ENCODE measurements around the gene ISY1.
"Not testable (repeated sequence)": the region's sequence is repeated elsewhere in the genome, so short reads cannot be mapped to it uniquely, and the experiment has no call there.

The ISY1 gene

DNA sequence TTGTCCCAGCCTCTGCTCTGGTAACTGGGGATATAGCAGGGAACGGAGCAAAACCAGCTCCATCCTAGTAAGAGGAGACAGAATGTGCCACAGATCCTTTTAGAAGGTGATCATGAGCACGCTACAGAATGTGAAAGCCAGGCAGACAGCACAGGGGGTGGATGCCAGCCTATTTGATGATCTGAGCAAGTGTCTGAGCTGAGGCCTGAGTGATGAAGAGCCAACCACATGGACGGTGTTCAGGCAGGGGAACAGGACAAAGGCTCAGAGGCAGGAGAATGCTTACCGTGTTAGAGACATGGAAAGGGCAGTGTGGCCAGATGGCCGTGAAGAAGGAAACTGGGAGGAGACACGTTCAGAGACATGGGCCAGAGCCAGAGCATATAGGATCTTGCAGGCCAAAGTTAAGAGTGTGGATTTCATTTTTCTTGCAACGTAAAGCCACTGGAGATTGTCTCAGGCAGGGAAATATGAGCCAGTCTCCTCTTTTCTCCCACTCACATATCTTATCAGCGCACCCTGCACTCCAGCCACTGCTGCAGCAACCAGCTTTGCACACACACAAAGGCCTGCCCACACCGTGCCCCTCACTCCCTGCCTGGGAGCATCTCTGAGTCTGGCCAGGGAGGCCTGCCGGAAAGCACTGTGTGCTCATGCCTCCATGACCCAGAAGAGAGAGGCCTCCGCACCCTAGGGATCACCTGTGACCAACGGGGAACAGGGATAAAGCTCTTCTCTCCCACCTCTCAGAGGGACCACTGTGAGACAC, 59.3 kb downstream of the ISY1 start:
- H3K4me3 ChIP-seq (ENCODE audit: low read length), result no peak overlapping the region
- no peak for TF ChIP-seq ZNF274 (IDR thresholded peaks at IDR 0.05; ENCODE audit: low read depth, low read length)

DNA sequence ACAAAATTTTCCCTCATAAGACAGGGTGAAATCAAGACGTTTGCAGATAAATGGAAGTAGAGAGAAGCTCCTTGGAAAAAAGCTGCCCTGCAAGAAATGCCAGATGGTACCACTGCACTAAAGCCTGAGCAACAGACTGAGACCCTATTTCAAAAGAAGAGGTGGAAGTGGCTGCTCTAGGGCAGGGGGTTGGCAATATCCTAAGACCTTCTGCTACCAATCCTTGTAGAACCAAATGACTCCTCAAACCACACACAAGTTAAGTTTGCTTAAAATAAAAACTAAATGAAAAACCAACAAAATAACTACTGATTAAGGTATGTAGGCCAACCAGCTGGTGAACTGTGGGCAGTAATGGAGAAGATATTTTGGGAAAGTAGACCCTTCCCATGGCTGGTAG, 60.6 kb downstream of the ISY1 start:
- H3K4me3 ChIP-seq (ENCODE audit: low read length), result no peak overlapping the region
- TF ChIP-seq ZNF274 (IDR thresholded peaks at IDR 0.05; ENCODE audit: low read depth, low read length), result no peak

DNA sequence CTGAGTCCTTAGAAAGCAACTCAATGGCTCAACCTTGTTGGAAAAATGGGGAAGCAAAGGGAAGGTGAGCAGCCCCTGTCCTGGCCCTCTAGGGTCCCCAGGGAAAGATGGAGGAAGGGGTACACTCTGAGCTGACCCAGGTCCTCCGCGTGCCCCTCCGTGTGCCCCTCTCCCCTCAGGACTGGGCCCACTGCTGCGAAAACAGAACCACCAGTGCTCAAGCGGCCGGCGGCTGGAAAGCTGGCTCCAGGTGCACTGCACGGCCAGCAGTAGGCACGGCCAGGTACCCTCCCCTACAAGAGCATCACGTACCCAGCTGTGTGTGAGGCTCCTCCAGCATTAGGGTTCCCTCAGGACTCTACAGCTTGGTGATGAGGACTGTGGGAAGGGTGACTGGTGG, 65.6 kb downstream of the ISY1 start:
- no peak for TF ChIP-seq ZNF274 (IDR thresholded peaks at IDR 0.05; ENCODE audit: low read depth, low read length)
- H3K4me3 ChIP-seq (ENCODE audit: low read length), result no peak overlapping the region

DNA sequence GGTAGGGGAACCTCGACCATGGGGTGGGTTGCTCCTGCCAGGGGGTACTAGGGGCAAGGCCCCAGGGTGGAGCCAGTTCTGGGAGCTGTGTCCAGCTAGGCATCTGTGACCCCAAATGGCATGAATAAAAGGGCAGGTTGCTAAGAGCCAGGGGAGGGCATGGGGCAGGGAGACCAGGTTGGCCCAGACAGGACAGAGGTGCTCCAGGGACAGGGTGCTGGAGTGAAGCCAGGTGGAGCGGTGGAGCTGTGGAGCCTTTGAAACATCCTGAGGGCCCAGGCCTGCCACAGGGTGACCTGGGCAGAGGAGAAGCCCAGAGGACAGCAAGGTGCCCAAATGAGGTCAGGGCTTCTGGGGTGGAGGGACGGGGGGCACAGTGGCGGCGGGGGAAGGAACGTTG, 72.6 kb downstream of the ISY1 start:
- H3K4me3 ChIP-seq (ENCODE audit: low read length), result not testable (repeated sequence)

DNA sequence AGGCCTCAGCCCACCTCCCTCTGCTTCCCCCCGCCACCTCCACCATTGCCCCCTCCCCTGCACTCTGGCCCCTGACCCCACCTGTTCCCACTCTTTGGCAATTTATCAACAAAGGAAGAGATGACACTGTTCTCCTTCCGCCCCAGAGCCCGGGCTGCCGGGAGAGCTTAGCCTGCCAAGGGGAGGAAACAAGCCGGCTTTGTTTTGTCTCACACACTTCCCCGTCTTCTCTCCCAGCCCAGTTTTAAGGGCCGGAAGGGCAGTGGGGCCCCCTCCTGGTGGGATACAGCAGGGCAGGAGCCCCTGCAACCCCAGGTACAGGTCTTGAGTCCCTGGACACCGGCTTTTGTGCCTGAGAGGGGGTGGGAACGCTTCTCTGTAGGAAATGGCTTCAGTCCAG, 73.0 kb downstream of the ISY1 start:
- H3K4me3 ChIP-seq (ENCODE audit: low read length), result not testable (repeated sequence)

DNA sequence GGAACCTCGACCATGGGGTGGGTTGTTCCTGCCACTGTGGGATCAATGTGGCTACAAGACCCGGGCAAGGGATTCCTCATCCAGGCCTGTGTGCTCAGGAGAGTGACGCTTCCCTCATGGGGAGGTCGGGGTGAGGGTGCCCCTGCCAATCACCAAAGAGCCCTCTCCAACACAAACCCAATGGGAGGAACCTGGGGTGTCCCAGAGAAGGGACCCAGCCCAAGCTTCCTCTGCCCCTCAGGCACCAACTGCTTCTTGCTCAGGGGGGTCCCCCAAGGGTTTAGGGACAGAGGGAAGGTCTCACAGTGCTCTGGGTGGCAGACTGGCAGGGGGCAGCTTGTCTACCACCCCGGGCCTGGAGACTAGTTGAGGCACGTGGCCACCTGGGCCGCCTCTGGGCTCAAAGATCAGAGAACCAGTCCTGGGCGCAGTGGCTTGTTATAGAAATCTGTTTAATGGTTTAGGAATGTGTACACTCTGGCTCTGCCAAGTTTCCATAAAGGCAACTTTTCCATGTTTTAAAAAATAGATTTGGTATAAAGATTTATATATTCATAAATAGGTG, 73.6 kb downstream of the ISY1 start:
- no peak overlapping the region for H3K4me3 ChIP-seq (ENCODE audit: low read length)
- no peak for TF ChIP-seq ZNF274 (IDR thresholded peaks at IDR 0.05; ENCODE audit: low read depth, low read length)

DNA sequence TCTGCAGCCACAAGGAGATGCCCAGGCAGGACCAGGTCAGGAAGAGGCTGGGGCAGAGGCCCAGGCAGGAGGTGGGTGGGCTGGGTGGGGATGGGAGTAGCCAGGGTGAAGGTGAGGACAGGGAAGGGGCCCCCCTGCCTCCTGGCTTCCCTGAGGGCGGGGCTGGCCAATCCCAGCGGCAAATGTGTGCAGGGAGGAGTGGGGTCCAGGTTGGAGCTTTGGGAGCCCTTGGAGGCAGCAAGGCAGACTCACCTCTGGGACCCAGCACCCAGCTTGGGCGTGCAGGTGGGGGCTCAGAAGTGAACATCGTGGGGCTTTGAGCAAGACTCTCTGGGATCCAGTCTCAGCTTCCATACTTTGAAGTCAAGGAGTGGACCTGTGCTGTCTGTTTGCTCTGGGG, 75.0 kb downstream of the ISY1 start:
- no peak for TF ChIP-seq ZNF274 (IDR thresholded peaks at IDR 0.05; ENCODE audit: low read depth, low read length)
- no peak overlapping the region for H3K4me3 ChIP-seq (ENCODE audit: low read length)

DNA sequence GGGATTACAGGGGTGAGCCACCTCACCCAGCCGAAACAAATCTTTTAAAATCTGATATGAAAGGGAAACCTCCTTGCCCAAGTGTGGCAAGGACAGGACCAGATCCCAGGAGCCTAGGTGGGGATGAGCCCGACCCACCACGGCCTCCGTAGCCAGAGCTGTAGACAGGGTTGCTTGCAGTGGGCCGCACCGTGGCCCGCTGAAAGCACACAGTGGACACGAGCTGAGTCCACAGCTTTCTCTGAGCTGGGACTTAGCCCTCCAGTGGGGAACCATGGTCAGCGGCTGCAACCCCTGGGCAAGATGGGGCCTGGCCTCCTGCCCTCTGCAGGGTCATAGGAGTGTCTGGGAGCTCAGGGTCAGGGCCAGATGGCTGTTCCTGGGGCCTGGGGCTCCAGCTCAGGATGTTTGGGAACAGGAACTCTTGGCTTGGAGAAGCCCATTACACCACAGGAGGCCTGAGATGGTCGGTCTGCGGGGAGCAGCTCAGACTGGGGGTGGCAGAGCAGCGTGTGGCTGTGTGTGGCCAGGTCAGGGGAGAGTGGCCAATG, 75.6 kb downstream of the ISY1 start:
- TF ChIP-seq ZNF274 (IDR thresholded peaks at IDR 0.05; ENCODE audit: low read depth, low read length), result no peak
- H3K4me3 ChIP-seq (ENCODE audit: low read length), result no peak overlapping the region

DNA sequence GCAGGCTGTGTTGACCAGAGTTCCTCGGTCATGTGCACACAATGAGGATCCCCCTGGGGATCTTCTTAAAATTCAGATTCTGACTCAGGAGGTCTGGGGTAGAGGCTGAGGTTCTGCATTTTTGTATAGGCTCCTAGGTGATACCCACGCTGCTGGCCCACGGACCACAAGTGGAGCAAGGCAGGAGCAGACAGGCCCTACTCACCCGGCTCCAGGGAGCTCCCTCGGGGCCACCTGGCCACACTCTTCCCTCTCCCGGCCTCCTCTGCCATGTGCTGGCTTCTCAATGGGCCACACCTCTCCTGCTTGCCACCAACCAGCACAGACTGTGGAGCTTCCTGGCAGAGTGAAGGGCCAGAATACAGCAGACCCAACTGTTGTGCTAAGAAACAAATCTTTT, 76.4 kb downstream of the ISY1 start:
- no peak overlapping the region for H3K4me3 ChIP-seq (ENCODE audit: low read length)
- TF ChIP-seq ZNF274 (IDR thresholded peaks at IDR 0.05; ENCODE audit: low read depth, low read length), result no peak

DNA sequence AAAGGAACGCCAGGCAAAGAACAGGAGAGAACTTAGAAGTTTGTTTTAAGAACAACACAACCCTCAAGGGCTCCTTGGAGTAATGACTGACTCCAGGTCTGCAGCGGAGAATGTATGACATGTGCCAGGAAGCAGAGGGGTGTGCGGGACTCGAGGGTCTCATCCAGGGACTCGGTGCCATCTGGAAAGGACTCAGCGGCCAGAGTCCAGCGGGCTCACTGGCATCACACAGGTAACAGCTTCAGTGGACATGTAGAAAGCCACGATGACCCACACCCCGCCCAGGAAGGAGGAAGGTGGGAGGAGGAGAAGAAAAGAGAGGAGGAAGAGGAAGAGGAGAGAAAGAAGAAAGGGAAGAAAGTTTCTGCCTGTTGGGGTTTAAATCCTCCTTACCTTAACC, 78.8 kb downstream of the ISY1 start:
- TF ChIP-seq ZNF274 (IDR thresholded peaks at IDR 0.05; ENCODE audit: low read depth, low read length), result no peak

DNA sequence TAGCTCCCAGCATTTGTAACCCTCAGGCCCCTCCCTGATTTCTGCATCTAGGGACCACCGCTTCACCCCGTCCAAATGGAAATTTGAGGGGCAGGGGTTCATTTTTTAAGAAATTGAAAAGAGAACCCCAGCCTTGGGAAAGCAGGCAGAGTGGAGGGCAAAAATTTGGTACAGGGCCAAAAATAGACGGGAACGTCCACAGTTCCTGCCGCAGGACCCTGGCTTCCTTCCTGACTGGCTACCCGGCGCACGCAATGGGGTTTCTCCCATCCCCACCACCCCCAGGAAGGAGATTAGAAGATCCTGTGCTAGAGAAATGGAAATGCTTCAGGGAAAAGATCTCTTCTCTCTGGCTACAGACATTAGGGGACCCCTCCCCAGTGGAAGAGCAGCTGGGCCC, 79.4 kb downstream of the ISY1 start:
- H3K4me3 ChIP-seq (ENCODE audit: low read length), result no peak overlapping the region
- no peak for TF ChIP-seq ZNF274 (IDR thresholded peaks at IDR 0.05; ENCODE audit: low read depth, low read length)

More for the DNA sequence above, 78.8 kb downstream of the ISY1 start:
- H3K4me3 ChIP-seq (ENCODE audit: low read length), result no peak overlapping the region

DNA sequence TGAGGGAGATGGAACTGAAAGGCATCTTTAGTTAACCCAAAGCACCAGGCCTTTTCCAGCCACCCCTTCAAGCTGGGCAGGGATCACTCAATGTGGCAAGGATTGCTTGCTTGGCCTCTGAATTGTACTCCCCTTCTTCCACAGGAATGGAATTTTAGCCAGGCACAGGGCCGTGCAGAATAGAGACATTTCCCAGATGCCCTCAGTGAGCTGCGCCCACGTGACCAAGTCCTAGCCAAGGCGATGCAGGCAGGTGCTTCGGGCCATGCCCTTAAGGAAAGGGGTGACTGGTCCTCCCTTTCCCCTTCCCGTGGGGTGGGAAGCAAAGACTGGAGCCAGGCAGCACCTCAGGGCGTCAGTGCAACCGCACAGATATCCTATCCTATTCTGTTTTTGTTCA, 82.4 kb downstream of the ISY1 start:
- TF ChIP-seq ZNF274 (IDR thresholded peaks at IDR 0.05; ENCODE audit: low read depth, low read length), result no peak
- no peak overlapping the region for H3K4me3 ChIP-seq (ENCODE audit: low read length)
